Hepatic stellate cell (primary cell): ENCODE results near the gene CRHR2.

Source experiments
- DNase-seq: peaks from one replicate; pipeline ENCODE4 v3.0.0; 2011; ENCODE audit warnings: low spot score

CRHR2 gene

GRCh38 chr7:30706908-30707307, 24.7 kb upstream of the CRHR2 start:
- DNase-seq: no peak

GRCh38 chr7:30706316-30706715, 24.1 kb upstream of the CRHR2 start:
- no peak for DNase-seq

GRCh38 chr7:30705596-30705995, 23.3 kb upstream of the CRHR2 start:
- DNase-seq: no peak

- no peak for DNase-seq
Observed at GRCh38 chr7:30705008-30705407, 22.8 kb upstream of the CRHR2 start.

GRCh38 chr7:30703756-30704155, 21.5 kb upstream of the CRHR2 start:
- no peak for DNase-seq

GRCh38 chr7:30702200-30702599, 19.9 kb upstream of the CRHR2 start:
- DNase-seq: no peak

GRCh38 chr7:30700941-30701340, 18.7 kb upstream of the CRHR2 start:
- DNase-seq: no peak

GRCh38 chr7:30699706-30700495, 17.6 kb upstream of the CRHR2 start:
- no peak for DNase-seq

GRCh38 chr7:30698481-30698880, 16.2 kb upstream of the CRHR2 start:
- no peak for DNase-seq

GRCh38 chr7:30697719-30698460, 15.6 kb upstream of the CRHR2 start:
- no peak for DNase-seq

GRCh38 chr7:30694774-30695721, 12.8 kb upstream of the CRHR2 start:
- no peak for DNase-seq

- DNase-seq: no peak
Observed at GRCh38 chr7:30694218-30694745, 12.0 kb upstream of the CRHR2 start.

GRCh38 chr7:30692882-30693281, 10.6 kb upstream of the CRHR2 start:
- no peak for DNase-seq

- no peak for DNase-seq
Observed at GRCh38 chr7:30692438-30692837, 10.2 kb upstream of the CRHR2 start.

- DNase-seq: no peak
Observed at GRCh38 chr7:30690011-30690410, 7.8 kb upstream of the CRHR2 start.

GRCh38 chr7:30688718-30689221, 6.5 kb upstream of the CRHR2 start:
- DNase-seq: no peak

GRCh38 chr7:30687604-30688003, 5.3 kb upstream of the CRHR2 start:
- no peak for DNase-seq

GRCh38 chr7:30684351-30684750, 2.1 kb upstream of the CRHR2 start:
- DNase-seq: no peak

- no peak for DNase-seq
Observed at GRCh38 chr7:30683816-30684215, 1.6 kb upstream of the CRHR2 start.

GRCh38 chr7:30683306-30683705, 1.1 kb upstream of the CRHR2 start:
- DNase-seq: no peak

- DNase-seq: no peak
Observed at GRCh38 chr7:30681815-30682211, 443 bp downstream of the CRHR2 start.

GRCh38 chr7:30681331-30681797, 892 bp downstream of the CRHR2 start:
- DNase-seq: no peak
